H9 (cell line): ENCODE data around the gene ING1. TPM values are rescaled to one million over a fixed set of nuclear protein-coding genes. Genes with fewer than 3 reads are reported as not detected.
A peak's percentile ranks its signal among the peaks of the same experiment; 100 is the strongest.

Source experiments
- DNase-seq: peaks from one replicate; pipeline ENCODE4 v3.0.0-alpha.2; 2017
- H2AFZ ChIP-seq: one replicate; pipeline ENCODE4 v1.6.1; 2013; ENCODE audit warnings: mild to moderate bottlenecking, low read length, control low read depth, moderate library complexity
- H2AK5ac ChIP-seq: 2 replicates; pipeline ENCODE4 v1.6.1; 2013; ENCODE audit warnings: low read length, control low read depth, mixed read lengths; ENCODE audit not compliant: insufficient read length
- H2BK120ac ChIP-seq: one replicate; pipeline ENCODE4 v1.6.1; 2013; ENCODE audit warnings: low read depth, mild to moderate bottlenecking, low read length, control low read depth, inconsistent platforms; ENCODE audit not compliant: poor library complexity, severe bottlenecking
- H2BK12ac ChIP-seq: 2 replicates; pipeline ENCODE4 v1.6.1; 2013; ENCODE audit warnings: low read length, control low read depth, mixed read lengths, low read depth; ENCODE audit not compliant: insufficient read length
- H2BK15ac ChIP-seq: 2 replicates; pipeline ENCODE4 v1.6.1; 2013; ENCODE audit warnings: low read depth, low read length, control low read depth
- H2BK20ac ChIP-seq: one replicate; pipeline ENCODE4 v1.6.1; 2013; ENCODE audit warnings: low read depth, mild to moderate bottlenecking, low read length, control low read depth, inconsistent platforms; ENCODE audit not compliant: poor library complexity, severe bottlenecking
- H2BK5ac ChIP-seq: 2 replicates; pipeline ENCODE4 v1.6.1; 2013; ENCODE audit warnings: low read length, control low read depth, mixed read lengths; ENCODE audit not compliant: insufficient read length
- H3K14ac ChIP-seq: 2 replicates; pipeline ENCODE4 v1.6.1; 2013; ENCODE audit warnings: low read length, control low read depth; ENCODE audit not compliant: insufficient read depth
- H3K18ac ChIP-seq: 2 replicates; pipeline ENCODE4 v1.6.1; 2013; ENCODE audit warnings: low read depth, mild to moderate bottlenecking, mixed read lengths, low read length, control low read depth; ENCODE audit not compliant: insufficient read length
- H3K23ac ChIP-seq: 2 replicates; pipeline ENCODE4 v1.6.1; 2013; ENCODE audit warnings: low read length, control low read depth, mixed read lengths, low read depth; ENCODE audit not compliant: insufficient read length
- H3K23me2 ChIP-seq: 2 replicates; pipeline ENCODE4 v1.6.1; 2013; ENCODE audit warnings: low read depth, mild to moderate bottlenecking, mixed read lengths, low read length, control low read depth; ENCODE audit not compliant: insufficient read length, poor library complexity, severe bottlenecking
- H3K27ac ChIP-seq: 2 replicates; pipeline ENCODE4 v1.5.1; 2013; ENCODE audit warnings: low read length, control low read depth, mixed read lengths, low read depth; ENCODE audit not compliant: insufficient read length
- H3K27me3 ChIP-seq: 2 replicates; pipeline ENCODE4 v1.6.1; 2013; ENCODE audit warnings: low read length, control low read depth, inconsistent platforms; ENCODE audit not compliant: insufficient read depth
- H3K4ac ChIP-seq: 2 replicates; pipeline ENCODE4 v1.6.1; 2013; ENCODE audit warnings: low read depth, mild to moderate bottlenecking, control low read depth, inconsistent platforms, low read length, moderate library complexity
- H3K4me1 ChIP-seq: 2 replicates; pipeline ENCODE4 v1.6.1; 2013; ENCODE audit warnings: low read length, control low read depth, inconsistent platforms; ENCODE audit not compliant: insufficient read depth
- H3K4me2 ChIP-seq: 2 replicates; pipeline ENCODE4 v1.6.1; 2013; ENCODE audit warnings: low read length, control low read depth, mixed read lengths; ENCODE audit not compliant: insufficient read length, insufficient read depth
- H3K56ac ChIP-seq: 2 replicates; pipeline ENCODE4 v1.6.1; 2013; ENCODE audit warnings: low read depth, mild to moderate bottlenecking, mixed read lengths, low read length, control low read depth; ENCODE audit not compliant: insufficient read length
- H3K79me1 ChIP-seq: 2 replicates; pipeline ENCODE4 v1.6.1; 2013; ENCODE audit warnings: low read depth, mild to moderate bottlenecking, moderate library complexity, low read length, control low read depth, inconsistent platforms; ENCODE audit not compliant: insufficient read depth, poor library complexity, severe bottlenecking
- H3K79me2 ChIP-seq: 2 replicates; pipeline ENCODE4 v1.6.1; 2013; ENCODE audit warnings: low read length, control low read depth, inconsistent platforms; ENCODE audit not compliant: insufficient read depth
- H3K9ac ChIP-seq: 2 replicates; pipeline ENCODE4 v1.6.1; 2013; ENCODE audit warnings: low read length, control low read depth, mixed read lengths; ENCODE audit not compliant: insufficient read length; ENCODE audit errors: extremely low read depth
- H3K9me3 ChIP-seq: one replicate; pipeline ENCODE4 v1.6.1; 2013; ENCODE audit warnings: low read depth, low read length, inconsistent platforms; ENCODE audit not compliant: control insufficient read depth
- H3T11ph ChIP-seq: one replicate; pipeline ENCODE4 v1.6.1; 2013; ENCODE audit warnings: mild to moderate bottlenecking, low read length, control low read depth, inconsistent platforms
- H4K20me1 ChIP-seq: one replicate; pipeline ENCODE4 v1.6.1; 2013; ENCODE audit not compliant: control insufficient read depth, insufficient read length, insufficient read depth
- H4K5ac ChIP-seq: 2 replicates; pipeline ENCODE4 v1.6.1; 2013; ENCODE audit warnings: low read depth, mild to moderate bottlenecking, mixed read lengths, low read length, control low read depth; ENCODE audit not compliant: insufficient read length
- H4K8ac ChIP-seq: replicated peaks from 2 replicates; pipeline ENCODE4 v1.6.1; 2013; ENCODE audit warnings: low read length, control low read depth, mixed read lengths, low read depth; ENCODE audit not compliant: insufficient read length
- H4K91ac ChIP-seq: 2 replicates; pipeline ENCODE4 v1.6.1; 2013; ENCODE audit warnings: low read depth, mild to moderate bottlenecking, moderate library complexity, mixed read lengths, low read length, control low read depth; ENCODE audit not compliant: insufficient read length
- H3K27ac Mint-ChIP-seq, 3 experiments: 2 replicates in 2 of 3; 3 replicates in 1 of 3; pipeline ENCODE4 v1.8.0; 2020 to 2021; ENCODE audit warnings: mixed read lengths in 3 of 3, mild to moderate bottlenecking in 1 of 3, moderate library complexity in 1 of 3
- H3K27me3 Mint-ChIP-seq: 2 replicates; pipeline ENCODE4 v1.8.0; 2021; ENCODE audit warnings: low read depth, mild to moderate bottlenecking, moderate library complexity, mixed read lengths
- H3K36me3 Mint-ChIP-seq, 3 experiments: 2 replicates in 2 of 3; 3 replicates in 1 of 3; pipeline ENCODE4 v1.8.0; 2020 to 2021; ENCODE audit warnings: low read depth in 3 of 3, mixed read lengths in 3 of 3; ENCODE audit not compliant: insufficient read depth in 1 of 3
- H3K4me1 Mint-ChIP-seq, 2 experiments: 2 replicates each; pipeline ENCODE4 v1.8.0; 2020; ENCODE audit warnings: mixed read lengths in 2 of 2
- H3K4me3 Mint-ChIP-seq, 2 experiments: 2 replicates in 1 of 2; 3 replicates in 1 of 2; pipeline ENCODE4 v1.8.0; 2020 to 2021; ENCODE audit warnings: mild to moderate bottlenecking in 2 of 2, mixed read lengths in 2 of 2, moderate library complexity in 1 of 2
- H3K9me3 Mint-ChIP-seq, 2 experiments: 2 replicates in 1 of 2; 3 replicates in 1 of 2; pipeline ENCODE4 v1.8.0; 2020; ENCODE audit warnings: mild to moderate bottlenecking in 2 of 2, mixed read lengths in 2 of 2, moderate library complexity in 1 of 2
- CTCF ChIP-seq: fragments of 200-600 bp; sonication (generic); conservative IDR thresholded peaks from 3 replicates; pipeline ENCODE4 v1.8.0; 2021; ENCODE audit warnings: antibody characterized with exemption, mild to moderate bottlenecking
- WGBS: extraction: QIAGEN DNeasy Blood & Tissue Kit; methylation state at CpG from one replicate; pipeline ENCODE4 v1.1.7; 2013; ENCODE audit warnings: missing lambda C conversion rate, low lambda C conversion rate, mixed read lengths; ENCODE audit not compliant: insufficient read length; ENCODE audit errors: extremely low coverage; 5-methylcytosine and 5-hydroxymethylcytosine counted together
- total RNA-seq: library from RNA; stranded (reverse); gene quantifications from 2 replicates; pipeline ENCODE4 v1.2.1, GENCODE V29; 2021

ING1 gene
- total RNA-seq, 1 experiment from 2014 or later = 17.3 TPM

- no peaks in the 10 kb centered on the region for H4K20me1 ChIP-seq
- H3K4me3 Mint-ChIP-seq = no peak overlapping the region; a peak in 1 of 5 replicates
- no peak overlapping the region for H3T11ph ChIP-seq
- no peak overlapping the region for H2BK15ac ChIP-seq
- H3K18ac ChIP-seq = no peak overlapping the region
- no peaks in the 10 kb centered on the region; the same call in 1 of the 2 replicates for H3K4me1 ChIP-seq
- no peak overlapping the region for H4K8ac ChIP-seq
- H2AFZ ChIP-seq = no peak overlapping the region
- H3K9me3 Mint-ChIP-seq = no peaks in the 10 kb centered on the region; a peak in 1 of 5 replicates
- no peak overlapping the region for H2BK12ac ChIP-seq
- no peak overlapping the region for H2BK5ac ChIP-seq
- H2BK20ac ChIP-seq = no peak overlapping the region
- no peak overlapping the region for H2BK120ac ChIP-seq
- no peaks in the 10 kb centered on the region for H3K23me2 ChIP-seq
- peak overlapping the region in 2 of 3 experiments; percentile 9 to 61; a peak in 2 of 7 replicates for H3K27ac Mint-ChIP-seq
- no peak overlapping the region for H3K23ac ChIP-seq
- H4K5ac ChIP-seq = no peak overlapping the region
- no peak overlapping the region for H3K27ac ChIP-seq
- H3K4me2 ChIP-seq = no peak overlapping the region
- WGBS = no CpG with 5 or more reads among the region's 15 CpGs
- TF ChIP-seq CTCF = no peak
- no peaks in the 10 kb centered on the region for H3K9me3 ChIP-seq
- no peaks in the 10 kb centered on the region for H3K79me2 ChIP-seq
- H3K27me3 ChIP-seq = no peaks in the 10 kb centered on the region
- H3K79me1 ChIP-seq = no peaks in the 10 kb centered on the region
- H3K36me3 Mint-ChIP-seq = peaks cover 28 to 48% (median 48%) of the 10 kb centered on the region in 3 experiments
- H3K27me3 Mint-ChIP-seq = no peaks in the 10 kb centered on the region
- no peak overlapping the region for H3K14ac ChIP-seq
- no peak overlapping the region for H2AK5ac ChIP-seq
- H3K4me1 Mint-ChIP-seq = peaks cover 18 to 25% of the 10 kb centered on the region in 2 experiments
- no peak overlapping the region for H4K91ac ChIP-seq
- H3K9ac ChIP-seq = no peak overlapping the region
- no peak for DNase-seq
- no peak overlapping the region for H3K4ac ChIP-seq
- H3K56ac ChIP-seq = no peak overlapping the region
Measured at GRCh38 chr13:110702591-110703526, 10.6 kb upstream of the ING1 start.
